GM12891 (cell line): Measurements from ENCODE around the gene HSH2D.

ENCODE experiments used
- DNase-seq: peaks from one replicate; pipeline ENCODE4 v3.0.0; 2011; ENCODE audit warnings: low spot score; ENCODE audit not compliant: insufficient read length
- FAIRE-seq: peaks from 2 replicates; lab custom pipeline; 2011; peaks lifted over from hg19 to GRCh38; lab: Jason Lieb, UNC
- PAX5 ChIP-seq: IDR thresholded peaks from 2 replicates; pipeline ENCODE4 v1.6.1; 2011; ENCODE audit warnings: low read length, moderate library complexity, mild to moderate bottlenecking; ENCODE audit not compliant: insufficient read depth, severe bottlenecking
- POLR2A ChIP-seq: IDR thresholded peaks from 2 replicates; pipeline ENCODE4 v1.6.1; 2011; ENCODE audit warnings: low read depth, low read length, control low read depth
- POLR2AphosphoS5 ChIP-seq: IDR thresholded peaks from 2 replicates; pipeline ENCODE4 v1.6.1; 2011; ENCODE audit warnings: low read depth, low read length, control low read depth
- POU2F2 ChIP-seq: IDR thresholded peaks from 2 replicates; pipeline ENCODE4 v1.6.1; 2011; ENCODE audit warnings: low read depth, mild to moderate bottlenecking, control low read depth, low read length, moderate library complexity
- SPI1 ChIP-seq: IDR thresholded peaks from 2 replicates; pipeline ENCODE4 v1.6.1; 2011; ENCODE audit warnings: low read depth, low read length, control low read depth
- TAF1 ChIP-seq: IDR thresholded peaks from 2 replicates; pipeline ENCODE4 v1.6.1; 2011; ENCODE audit warnings: low read depth, low read length, control low read depth

HSH2D gene

GRCh38 chr19:16106121-16106520, 37.4 kb upstream of the HSH2D start:
- TF ChIP-seq SPI1, result peak; percentile 35; the same call in 1 of the 2 replicates
- TF ChIP-seq PAX5, result no peak
- no peak for TF ChIP-seq TAF1
- DNase-seq (no peak), FAIRE-seq (peak; percentile 55)

- peak; percentile 98 for DNase-seq
These were observed 32.2 kb upstream of the HSH2D start, which contains the start of gene RAB8A for GRCh38 chr19:16111160-16111908. Gene RAB8A (plus strand): TSS chr19:16111889. CDS start chr19:16111902, 13 bp downstream.

GRCh38 chr19:16111909-16112752, 31.4 kb upstream of the HSH2D start:
- DNase-seq (no peak), FAIRE-seq (no peak)
- TF ChIP-seq POU2F2, result no peak
- peak; percentile 84 for TF ChIP-seq POLR2A
- TF ChIP-seq POLR2AphosphoS5, result peak; percentile 84
- TF ChIP-seq TAF1, result peak; percentile 94; the same call in 1 of the 2 replicates

More at GRCh38 chr19:16111160-16111908, 32.2 kb upstream of the HSH2D start, which contains the start of gene RAB8A:
- FAIRE-seq, result peak; percentile 99
- TF ChIP-seq SPI1 (peak; percentile 80), POU2F2 (no peak), POLR2AphosphoS5 (no peak), PAX5 (peak; percentile 7), TAF1 (peak; percentile 15; the same call in 1 of the 2 replicates)

- DNase-seq, result no peak
- TF ChIP-seq POLR2AphosphoS5 (no peak), POLR2A (no peak), SPI1 (no peak), PAX5 (no peak), TAF1 (no peak), POU2F2 (no peak)
- FAIRE-seq, result no peak
These were observed 30.7 kb upstream of the HSH2D start for GRCh38 chr19:16112778-16113177.

- TF ChIP-seq SPI1 (no peak), PAX5 (no peak), POLR2A (no peak), TAF1 (no peak), POLR2AphosphoS5 (no peak), POU2F2 (no peak)
- DNase-seq, result no peak
- FAIRE-seq, result no peak
These were observed 29.8 kb upstream of the HSH2D start for GRCh38 chr19:16113727-16114126.

GRCh38 chr19:16115301-16116039, 28.0 kb upstream of the HSH2D start:
- no peak for DNase-seq
- no peak for FAIRE-seq

GRCh38 chr19:16116067-16116466, 27.4 kb upstream of the HSH2D start:
- no peak for TF ChIP-seq POLR2A
- no peak for TF ChIP-seq TAF1
- DNase-seq (no peak), FAIRE-seq (no peak)

More at GRCh38 chr19:16115301-16116039, 28.0 kb upstream of the HSH2D start:
- TF ChIP-seq POU2F2 (no peak), PAX5 (no peak), POLR2A (no peak), POLR2AphosphoS5 (no peak), TAF1 (no peak), SPI1 (no peak)

GRCh38 chr19:16117594-16118033, 25.9 kb upstream of the HSH2D start:
- FAIRE-seq (peak; percentile 90), DNase-seq (no peak)
- TF ChIP-seq SPI1, result no peak
- no peak for TF ChIP-seq POU2F2
- TF ChIP-seq POLR2AphosphoS5, result no peak
- peak; percentile 14 for TF ChIP-seq PAX5
- 0 out of 2 replicates have a peak, but pooled peaks have one; percentile 3 for TF ChIP-seq POLR2A
- TF ChIP-seq TAF1, result no peak

GRCh38 chr19:16118489-16119033, 24.9 kb upstream of the HSH2D start:
- TF ChIP-seq PAX5, result peak; percentile 46
- peak; percentile 69 for TF ChIP-seq POU2F2
- TF ChIP-seq POLR2A, result peak; percentile 44; the same call in 1 of the 2 replicates
- no peak for TF ChIP-seq TAF1
- 0 out of 2 replicates have a peak, but pooled peaks have one; percentile 43 for TF ChIP-seq POLR2AphosphoS5
- peak; percentile 99 for TF ChIP-seq SPI1
- DNase-seq (peak; percentile 77), FAIRE-seq (peak; percentile 91)
